DMS153 treated with DMSO at 0.1 percent for 48 hours (cell line): Measurements from ENCODE around the gene UTS2B.

Experiments used
- DNase-seq: peaks from one replicate; lab custom pipeline; 2025; ENCODE audit not compliant: unreplicated experiment; lab: John Stamatoyannopoulos, UW

UTS2B gene, protein sequence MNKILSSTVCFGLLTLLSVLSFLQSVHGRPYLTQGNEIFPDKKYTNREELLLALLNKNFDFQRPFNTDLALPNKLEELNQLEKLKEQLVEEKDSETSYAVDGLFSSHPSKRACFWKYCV

DNA sequence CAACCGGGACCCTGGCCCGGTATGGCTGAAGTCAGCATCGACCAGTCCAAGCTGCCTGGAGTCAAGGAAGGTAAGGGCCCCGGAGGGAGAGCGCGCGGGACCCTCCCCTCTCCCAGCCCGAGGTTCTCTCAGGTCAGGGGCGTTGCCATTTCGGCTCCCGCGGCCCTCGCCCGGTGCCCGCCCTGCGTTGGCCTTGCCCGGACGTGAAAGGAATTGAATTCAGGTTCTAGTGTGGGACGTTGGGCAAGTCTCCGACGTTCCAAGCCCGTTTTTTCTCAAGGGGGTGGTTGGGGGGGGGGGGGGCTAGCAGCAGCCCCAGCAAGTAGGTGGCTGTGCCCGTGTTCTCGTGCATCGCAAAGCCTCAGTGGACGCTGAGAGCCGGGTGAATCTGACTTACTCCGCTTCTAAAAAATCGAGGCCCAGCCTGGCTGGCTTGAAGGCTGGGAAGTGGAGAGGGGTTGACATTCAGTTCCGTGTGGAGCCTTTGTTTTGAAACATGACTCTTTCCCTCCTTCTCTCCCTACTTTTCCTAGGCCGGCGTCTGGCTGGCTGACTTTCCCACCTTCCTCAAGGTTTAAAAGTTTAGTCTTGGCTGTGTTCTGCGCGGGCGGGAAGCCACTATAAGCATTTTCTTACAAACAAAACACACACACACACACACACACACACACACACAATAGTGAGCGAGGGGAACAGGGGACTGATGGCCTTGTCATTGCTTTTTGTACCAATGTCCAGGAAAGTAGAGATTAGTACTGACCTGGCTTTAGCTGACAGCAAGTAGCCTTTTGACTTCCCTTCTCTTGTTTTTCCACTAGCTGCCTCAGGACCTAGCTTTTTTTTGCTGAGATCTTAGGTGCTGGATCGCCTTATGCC lies at the start of gene UTS2B:
UTS2B (minus strand) TSS at position 873 of the 876 bp plus-strand sequence. CDS start 48,337 bp downstream, outside the sequence.
- DNase-seq, result no peak

DNA sequence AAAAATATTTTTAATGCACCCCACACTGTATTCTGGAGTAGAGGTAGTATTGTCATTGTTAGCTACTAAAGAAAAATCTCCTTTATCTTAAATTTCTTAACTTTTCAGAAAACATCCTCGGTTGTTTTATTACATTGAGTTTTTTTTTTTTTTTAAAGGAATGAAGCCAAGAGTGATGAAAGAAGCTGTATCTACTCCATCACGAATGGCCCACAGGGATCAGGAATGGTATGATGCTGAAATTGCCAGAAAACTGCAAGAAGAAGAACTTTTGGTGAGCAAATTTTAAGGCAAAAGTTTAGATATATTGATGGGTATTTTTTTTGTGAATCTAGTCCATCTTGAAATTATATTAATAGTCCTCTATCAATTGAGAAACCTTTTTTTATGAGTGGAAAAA lies 49.7 kb upstream of the UTS2B start:
- DNase-seq, result no peak

GRCh38 chr3:191379446-191379845 lies 49.1 kb upstream of the UTS2B start:
- DNase-seq, result no peak

DNA sequence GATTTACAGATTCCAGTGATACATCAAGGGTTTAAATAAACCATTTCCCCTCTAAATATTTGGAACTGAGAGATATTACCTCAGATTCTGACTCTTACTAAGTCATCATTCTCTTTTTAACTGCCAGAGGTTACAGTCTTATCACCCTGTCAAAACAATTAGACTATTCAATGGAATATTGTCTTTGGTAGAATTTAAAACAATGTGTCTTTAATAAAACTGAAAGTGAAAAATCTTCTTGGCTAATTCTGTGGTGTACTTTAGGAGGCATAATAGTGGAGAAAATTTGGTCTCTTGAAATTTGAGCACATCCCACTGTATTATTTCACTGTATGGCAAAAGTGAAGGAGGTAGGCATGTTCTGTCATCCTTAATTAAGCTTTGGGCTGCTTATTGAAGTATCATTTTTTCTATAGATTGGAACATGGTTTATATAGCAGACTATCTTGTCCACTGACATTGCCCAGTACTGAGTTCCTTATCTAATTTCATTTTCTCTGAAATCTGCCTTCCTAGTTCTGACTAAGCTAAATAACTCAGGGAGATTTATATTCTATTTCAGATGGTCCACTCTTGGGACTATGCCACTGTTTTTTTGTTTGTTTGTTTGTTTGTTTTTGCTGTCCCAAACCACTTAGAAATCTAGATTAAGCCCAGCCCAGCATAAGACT lies 48.0 kb upstream of the UTS2B start:
- DNase-seq, result no peak

DNA sequence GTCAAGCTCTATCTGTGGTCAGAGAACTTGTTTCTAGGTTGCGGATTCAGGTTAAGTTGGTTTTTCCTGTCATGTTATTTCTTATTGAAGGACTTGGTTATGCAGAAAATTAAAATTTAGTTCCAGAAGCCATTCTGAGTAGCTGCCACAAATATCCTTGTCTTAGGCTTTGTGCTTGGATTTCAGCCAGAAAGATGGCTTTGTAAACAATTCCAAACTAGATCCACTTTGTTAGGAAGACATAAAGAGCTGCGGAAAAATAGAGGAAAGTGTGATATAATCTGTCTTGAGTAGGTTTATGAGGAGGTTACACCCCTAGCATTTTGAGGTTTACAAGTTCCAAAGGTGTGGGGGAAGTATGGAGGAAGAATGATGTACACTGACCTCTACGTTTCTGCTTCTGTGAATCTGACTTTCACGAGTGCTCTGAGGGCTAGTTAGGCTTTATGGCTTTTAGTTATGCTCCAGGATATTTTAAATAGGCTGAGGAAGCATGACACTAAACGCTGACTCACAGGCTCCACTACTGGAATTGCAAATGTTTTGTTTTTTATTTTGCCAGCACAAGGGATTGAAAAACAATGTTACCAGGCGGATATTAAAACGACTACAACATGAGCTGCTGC lies 46.3 kb upstream of the UTS2B start:
- DNase-seq, result no peak

DNA sequence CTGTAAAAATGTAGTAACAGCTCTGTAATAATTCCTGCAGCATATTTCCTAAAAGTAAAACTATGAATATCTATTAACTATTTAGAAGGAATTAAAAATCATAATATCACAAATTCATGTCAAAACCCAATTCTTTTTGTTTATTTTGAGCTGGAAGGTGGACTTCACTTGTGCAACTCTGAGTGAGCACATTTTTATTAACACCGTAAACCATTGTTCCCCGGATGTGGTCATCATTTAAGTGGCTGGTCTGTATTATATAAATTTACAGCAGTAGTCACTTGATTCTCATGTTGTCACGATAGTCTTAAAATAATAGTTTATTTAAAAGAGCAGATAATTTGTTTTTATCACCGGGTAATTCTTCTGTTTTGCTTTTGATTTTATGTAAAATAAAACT lies 43.0 kb upstream of the UTS2B start:
- DNase-seq, result no peak

DNA sequence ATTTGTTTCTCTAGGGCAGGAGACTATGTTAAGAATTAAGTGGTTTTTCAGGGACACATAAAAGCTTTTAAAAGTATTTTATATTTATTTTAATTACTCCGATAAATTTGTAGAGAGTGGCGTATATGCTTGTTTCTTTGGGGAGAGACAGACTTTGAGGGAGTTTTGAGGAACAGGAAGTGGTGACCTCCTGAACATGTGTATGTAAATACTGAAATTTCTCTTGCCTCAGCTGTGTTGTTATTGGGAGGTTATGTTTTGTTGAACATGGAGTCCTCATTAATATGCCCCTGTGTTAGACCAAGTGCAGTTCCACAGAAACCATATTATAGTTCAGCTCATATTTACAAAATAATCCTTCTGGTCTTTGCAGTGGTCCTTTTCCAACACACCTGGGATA lies 41.8 kb upstream of the UTS2B start:
- no peak for DNase-seq

GRCh38 chr3:191369616-191370010 lies 39.3 kb upstream of the UTS2B start:
- no peak for DNase-seq

DNA sequence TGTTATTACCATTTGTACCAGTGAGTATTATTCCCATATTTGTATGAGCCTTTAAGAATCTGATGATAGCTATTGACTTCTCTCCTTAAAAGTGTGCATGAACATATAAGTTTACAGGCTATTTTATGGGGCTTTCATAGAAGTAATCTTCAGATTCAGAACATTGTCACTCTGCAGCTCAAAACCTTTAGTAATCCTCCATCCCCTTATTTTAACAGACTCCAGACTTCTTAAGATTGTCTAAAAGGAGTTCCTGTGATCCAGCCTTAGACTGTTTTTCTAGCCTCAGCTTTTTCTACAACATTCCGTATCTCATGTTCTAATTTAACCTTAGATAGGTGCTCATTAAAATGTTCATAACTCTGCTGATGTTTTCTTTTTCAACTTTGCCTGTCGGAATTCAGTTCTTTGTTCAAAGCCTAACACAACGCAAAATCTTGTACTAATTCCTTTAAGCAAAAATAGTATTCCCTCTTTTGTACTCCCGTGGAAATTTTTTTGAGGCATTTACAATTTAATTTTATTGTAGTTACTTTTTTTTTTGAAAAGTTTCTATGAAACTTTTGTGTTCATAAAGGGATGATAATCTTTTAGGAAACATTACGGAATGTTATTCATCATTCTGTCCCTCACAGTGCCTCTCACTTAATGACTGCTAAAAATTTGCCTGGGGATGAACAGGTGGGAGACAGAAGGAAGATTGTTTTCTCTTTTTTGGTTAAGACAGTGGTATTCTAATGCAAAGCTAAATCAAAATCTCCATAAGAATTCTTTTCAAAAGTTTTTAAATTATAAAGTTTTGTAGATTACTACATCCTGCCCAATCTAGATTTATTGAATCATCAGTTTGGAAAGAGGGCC lies 38.7 kb upstream of the UTS2B start:
- DNase-seq, result no peak

DNA sequence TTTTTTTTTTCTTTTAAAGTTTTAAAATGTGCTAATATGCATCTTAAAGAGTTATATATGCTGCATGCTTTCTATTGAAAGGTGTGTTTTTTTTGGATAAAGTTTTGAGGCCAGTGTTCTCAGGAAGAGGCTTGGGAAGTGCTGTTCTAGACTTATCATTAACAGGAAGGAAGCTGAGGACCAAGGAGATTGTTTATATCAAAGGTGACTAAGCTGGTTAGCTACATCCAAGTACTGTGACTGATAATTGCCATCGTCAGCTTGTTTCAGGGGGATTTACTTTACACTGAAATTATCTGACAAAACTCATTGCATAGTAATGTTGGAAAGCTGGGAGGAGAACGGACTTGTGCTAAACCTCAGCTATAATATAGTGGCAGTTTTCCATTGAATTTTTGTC lies 36.3 kb upstream of the UTS2B start:
- DNase-seq, result no peak

DNA sequence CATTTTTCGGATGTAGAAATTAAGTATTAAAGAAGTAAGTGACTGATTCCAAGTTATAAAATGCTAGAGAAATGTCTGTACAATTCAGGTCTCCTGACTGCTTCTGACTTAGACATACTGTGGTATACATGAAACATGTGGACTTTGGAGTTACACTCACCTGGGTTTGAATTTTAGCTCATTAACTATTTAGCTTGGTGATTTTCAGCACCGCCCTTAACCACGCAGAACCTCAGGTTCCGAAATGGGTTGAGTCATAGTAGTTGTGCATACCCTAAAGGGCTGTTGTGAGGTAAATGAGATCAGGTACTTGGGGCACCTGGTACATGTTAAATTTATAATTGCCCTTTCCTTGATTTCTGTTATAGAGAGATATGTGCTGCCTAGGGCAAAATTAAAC lies 32.9 kb upstream of the UTS2B start:
- no peak for DNase-seq

DNA sequence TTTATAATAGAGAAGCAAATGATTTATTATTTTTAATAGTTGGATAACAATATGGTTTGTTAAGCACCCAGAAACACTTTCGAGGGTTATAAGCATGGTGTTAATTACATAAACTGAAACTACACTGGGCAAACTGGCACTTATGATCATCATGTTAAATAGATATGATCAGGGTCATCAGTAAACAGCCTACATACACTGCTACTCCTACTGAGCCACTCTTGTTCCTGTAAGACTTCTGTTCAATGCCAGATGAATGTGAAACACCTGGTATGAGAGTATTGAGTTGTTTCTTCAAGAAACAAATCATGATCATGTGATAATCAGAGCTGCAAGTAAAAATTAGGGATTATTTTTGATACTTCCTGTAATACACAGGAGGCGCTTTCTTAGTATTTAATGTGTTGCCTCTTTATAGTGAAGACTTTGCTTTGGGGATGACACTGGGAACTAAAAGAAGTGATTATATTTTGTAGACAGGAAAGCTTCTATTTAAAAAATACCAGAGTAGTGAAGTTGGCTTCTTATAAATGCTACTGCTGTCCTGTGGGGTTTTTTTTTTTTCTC lies 32.3 kb upstream of the UTS2B start:
- DNase-seq, result no peak

DNA sequence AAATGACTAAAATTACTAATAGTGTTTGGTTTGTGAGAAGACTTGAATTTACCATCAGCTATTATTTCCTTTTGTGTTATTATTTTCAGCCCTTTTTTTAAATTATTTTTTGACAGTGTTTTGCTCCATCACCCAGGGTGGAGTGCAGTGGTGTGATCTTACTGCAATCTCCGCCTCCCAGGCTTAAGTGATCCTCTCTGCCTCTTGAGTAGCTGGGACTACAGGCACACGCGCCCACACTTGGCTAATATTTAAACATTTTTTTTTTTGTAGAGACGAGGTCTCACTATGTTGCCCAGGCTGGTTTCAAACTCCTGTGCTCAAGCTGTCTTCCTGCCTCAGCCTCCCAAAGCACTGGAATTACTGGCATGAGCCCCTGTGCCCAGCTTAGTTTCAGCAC lies 31.7 kb upstream of the UTS2B start:
- no peak for DNase-seq

DNA sequence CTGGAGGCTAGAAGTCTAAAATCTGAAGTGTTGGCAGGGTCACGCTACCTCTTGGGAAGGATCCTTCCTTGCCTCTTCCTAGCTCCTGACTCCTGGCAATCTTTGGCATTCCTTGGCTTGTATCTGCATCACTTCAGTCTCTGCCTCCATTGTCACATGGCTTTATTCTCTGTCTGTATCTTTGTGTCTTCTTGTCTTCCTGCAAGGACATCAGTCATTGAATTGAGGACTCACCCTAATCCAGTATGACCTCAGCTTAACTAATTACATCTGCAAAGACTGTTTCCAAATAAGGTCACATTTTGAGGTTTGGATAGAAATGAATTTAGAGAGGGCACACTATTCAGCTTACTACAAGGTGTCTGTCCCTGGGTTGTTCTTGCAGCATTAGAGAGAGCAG lies 31.1 kb upstream of the UTS2B start:
- DNase-seq, result no peak

DNA sequence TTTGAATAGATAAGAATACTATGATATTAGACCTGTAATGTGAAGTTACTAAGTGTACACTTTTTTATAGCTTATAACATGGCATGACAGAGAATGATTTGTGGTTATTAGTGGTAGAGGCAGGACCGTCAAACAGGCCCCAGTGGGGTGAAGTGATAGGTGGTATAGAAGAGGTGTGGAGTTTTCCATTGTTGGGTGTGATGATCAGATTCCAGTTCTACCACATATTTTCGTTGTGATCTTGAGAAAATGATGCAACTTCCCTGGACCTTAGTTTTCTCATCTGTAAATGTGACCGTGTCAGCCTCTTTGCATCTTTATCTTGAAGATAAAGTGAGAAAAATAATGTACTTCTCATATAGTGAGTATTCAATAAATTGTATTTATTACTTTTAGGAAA lies 30.3 kb upstream of the UTS2B start:
- DNase-seq, result no peak

DNA sequence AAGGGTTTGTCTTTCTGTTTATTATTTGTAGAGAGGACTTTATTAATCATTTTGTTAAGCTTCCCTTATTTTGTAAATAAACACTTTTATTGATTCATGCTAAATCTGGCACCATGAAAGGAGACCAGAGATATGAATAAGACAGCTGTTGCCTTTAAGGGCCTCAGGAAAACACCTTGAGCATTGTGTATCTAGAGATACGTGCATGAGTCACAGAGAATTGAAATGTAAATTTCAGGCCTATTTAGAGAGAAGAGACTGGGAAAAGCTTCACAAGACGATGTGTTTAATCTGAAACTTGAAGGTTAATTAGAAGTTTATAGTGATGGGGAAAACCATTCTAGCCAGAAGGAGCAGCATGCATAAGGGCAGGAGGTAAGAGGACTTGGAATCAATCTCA lies 28.6 kb upstream of the UTS2B start:
- DNase-seq, result no peak

DNA sequence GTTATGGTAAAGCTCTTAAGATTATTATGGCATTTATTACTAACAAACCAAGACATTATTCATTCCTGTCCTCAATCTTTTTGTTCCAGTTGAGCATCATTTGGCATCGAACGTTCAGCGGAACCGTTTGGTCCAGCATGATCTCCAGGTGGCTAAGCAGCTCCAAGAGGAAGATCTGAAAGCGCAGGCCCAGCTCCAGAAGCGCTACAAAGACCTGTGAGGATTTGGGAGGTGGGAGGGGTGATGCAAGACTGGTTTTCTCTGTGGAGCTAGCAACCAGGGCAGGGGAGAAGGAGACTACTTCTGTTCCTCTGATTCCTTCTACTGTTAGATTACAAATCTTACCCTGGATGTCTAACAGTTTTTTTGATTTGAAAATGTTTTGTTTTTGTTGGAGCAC lies 27.6 kb upstream of the UTS2B start:
- DNase-seq, result no peak

- no peak for DNase-seq
Observed at GRCh38 chr3:191356631-191357439, 26.5 kb upstream of the UTS2B start.

DNA sequence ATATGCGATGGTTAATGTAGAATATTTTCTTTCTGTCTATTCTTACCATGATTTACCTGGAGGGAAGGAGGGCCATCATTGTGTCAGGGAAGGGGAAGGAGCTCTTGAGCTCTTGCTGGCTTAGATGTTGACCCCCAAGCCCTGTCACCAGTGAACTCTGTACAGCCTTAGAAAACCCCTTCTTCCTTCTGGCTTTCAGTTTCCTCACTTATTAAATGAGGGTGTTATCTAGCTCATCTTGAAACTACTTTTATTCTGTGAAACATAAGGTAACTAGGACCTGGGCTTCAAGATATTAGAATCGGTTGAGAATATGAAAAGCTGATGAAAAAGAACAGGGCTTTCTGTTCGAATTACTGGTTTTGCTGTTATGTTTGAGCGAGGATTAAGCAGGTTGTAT lies 25.1 kb upstream of the UTS2B start:
- DNase-seq, result no peak
